Mucosa of descending colon (tissue), 3 donors: ENCODE measurements around the gene CNPY4. TPM values are rescaled to one million over a fixed set of nuclear protein-coding genes. Genes with fewer than 3 reads are reported as not detected.

Experiments used
- ATAC-seq: fragments of 200-7000 bp; cut with Tn5 transposase; one replicate; pipeline ENCODE4 v1.9.1; 2020; ENCODE audit warnings: mild to moderate bottlenecking, moderate library complexity
- DNase-seq, 3 donors: peaks; one replicate each; pipeline ENCODE4 v3.0.0-alpha.2; 2020
- H3K36me3 ChIP-seq: fragments of 200-600 bp; one replicate; pipeline ENCODE4 v1.8.0; 2021; ENCODE audit warnings: low read depth, mild to moderate bottlenecking
- H3K4me1 ChIP-seq: fragments of 200-600 bp; one replicate; pipeline ENCODE4 v1.8.0; 2021; ENCODE audit warnings: low read depth, mild to moderate bottlenecking
- H3K4me3 ChIP-seq: fragments of 200-600 bp; one replicate; pipeline ENCODE4 v1.8.0; 2021; ENCODE audit warnings: mild to moderate bottlenecking
- H3K9me3 ChIP-seq: fragments of 200-600 bp; one replicate; pipeline ENCODE4 v1.8.0; 2021; ENCODE audit warnings: mild to moderate bottlenecking
- intact Hi-C, 2 donors: fragments of 100-400 bp; cut with DNase I in 1 of 2; cut with micrococcal nuclease in 1 of 2; formaldehyde crosslinking; loops; one replicate each; pipeline versions ENCODE4 v1.11.0 to v1.11.1; 2022; cut with DNase I, micrococcal nuclease
- total RNA-seq, 3 donors: library from RNA; stranded (reverse); fragmentation: NEBNext Ultra II Directional in 2 of 3; extraction: Animal tissue kit (Norgen Biotek cat#: 25700) in 2 of 3; gene quantifications; one replicate each; pipeline versions ENCODE4 v1.2.1 to v1.2.4, GENCODE V29; 2021 to 2023
- TF ChIP-seq, protein P1 (sequence below): fragments of 200-600 bp; IDR thresholded peaks from one replicate; pipeline ENCODE4 v1.8.0; 2022; ENCODE audit warnings: antibody characterized with exemption, mild to moderate bottlenecking
- donor health status: DM: no; HTN: no; CAD: no; lungs with moderate emphysema.
- donor health status: DM: no; HTN: no; CAD: no.
- donor health status: DM: no; HTN: yes; CAD: no.

The CNPY4 gene
- total RNA-seq, 3 donors from 2014 or later, result 7.8 to 19.4 (median 8.6) TPM

DNA sequence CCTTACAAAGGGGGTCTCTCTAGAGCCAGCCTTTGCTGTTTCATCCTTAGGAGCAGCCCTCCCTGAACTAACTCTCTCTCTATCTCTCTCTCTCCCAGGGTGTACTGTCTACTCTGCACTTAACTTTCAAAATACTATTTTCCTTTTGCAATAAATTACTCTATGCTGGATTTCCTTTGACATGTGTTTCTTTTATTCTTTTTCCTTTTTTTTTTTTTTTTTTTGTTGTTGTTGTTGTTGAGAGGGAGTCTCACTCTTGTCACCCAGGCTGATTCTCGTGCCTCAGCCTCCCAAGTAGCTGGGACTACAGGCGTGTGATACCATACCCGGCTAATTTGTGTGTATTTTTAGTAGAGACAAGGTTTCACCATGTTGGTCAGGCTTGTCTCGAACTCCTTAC lies 36.5 kb upstream of the CNPY4 start:
- no peak for ATAC-seq
- TF ChIP-seq, protein P1, sequence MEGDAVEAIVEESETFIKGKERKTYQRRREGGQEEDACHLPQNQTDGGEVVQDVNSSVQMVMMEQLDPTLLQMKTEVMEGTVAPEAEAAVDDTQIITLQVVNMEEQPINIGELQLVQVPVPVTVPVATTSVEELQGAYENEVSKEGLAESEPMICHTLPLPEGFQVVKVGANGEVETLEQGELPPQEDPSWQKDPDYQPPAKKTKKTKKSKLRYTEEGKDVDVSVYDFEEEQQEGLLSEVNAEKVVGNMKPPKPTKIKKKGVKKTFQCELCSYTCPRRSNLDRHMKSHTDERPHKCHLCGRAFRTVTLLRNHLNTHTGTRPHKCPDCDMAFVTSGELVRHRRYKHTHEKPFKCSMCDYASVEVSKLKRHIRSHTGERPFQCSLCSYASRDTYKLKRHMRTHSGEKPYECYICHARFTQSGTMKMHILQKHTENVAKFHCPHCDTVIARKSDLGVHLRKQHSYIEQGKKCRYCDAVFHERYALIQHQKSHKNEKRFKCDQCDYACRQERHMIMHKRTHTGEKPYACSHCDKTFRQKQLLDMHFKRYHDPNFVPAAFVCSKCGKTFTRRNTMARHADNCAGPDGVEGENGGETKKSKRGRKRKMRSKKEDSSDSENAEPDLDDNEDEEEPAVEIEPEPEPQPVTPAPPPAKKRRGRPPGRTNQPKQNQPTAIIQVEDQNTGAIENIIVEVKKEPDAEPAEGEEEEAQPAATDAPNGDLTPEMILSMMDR, result no peak
- no peak overlapping the region for H3K4me3 ChIP-seq
- no peaks in the 10 kb centered on the region for H3K9me3 ChIP-seq
- no peaks in the 10 kb centered on the region for H3K36me3 ChIP-seq
- intact Hi-C loops, result no loop called here
- DNase-seq, result no peak
- peaks cover 40% of the 10 kb centered on the region for H3K4me1 ChIP-seq

DNA sequence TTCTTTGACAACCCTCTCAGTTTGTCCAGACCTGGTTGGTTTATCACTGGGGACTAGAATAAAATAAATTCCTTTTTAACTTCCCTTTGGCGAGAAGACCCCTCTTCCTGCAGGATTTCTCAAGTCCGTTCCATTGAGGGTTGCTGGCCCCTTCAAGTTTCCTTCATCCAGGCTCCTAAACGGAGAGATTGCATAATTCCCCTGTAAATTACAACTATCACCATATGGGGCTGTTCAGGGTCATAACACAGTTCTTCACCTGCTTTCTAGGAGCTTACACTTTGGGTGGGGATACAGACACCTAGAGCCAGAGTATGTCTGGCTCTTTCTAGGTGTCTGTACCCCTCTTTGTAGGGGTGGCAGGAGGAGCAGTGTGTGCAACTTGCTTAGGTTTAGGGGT lies 33.9 kb upstream of the CNPY4 start:
- ATAC-seq (no peak), DNase-seq (no peak)
- no peaks in the 10 kb centered on the region for H3K36me3 ChIP-seq
- peaks cover 20% of the 10 kb centered on the region for H3K4me1 ChIP-seq
- no peak overlapping the region for H3K4me3 ChIP-seq
- intact Hi-C loops, result no loop called here
- TF ChIP-seq, protein P1, result no peak
- H3K9me3 ChIP-seq, result no peaks in the 10 kb centered on the region

DNA sequence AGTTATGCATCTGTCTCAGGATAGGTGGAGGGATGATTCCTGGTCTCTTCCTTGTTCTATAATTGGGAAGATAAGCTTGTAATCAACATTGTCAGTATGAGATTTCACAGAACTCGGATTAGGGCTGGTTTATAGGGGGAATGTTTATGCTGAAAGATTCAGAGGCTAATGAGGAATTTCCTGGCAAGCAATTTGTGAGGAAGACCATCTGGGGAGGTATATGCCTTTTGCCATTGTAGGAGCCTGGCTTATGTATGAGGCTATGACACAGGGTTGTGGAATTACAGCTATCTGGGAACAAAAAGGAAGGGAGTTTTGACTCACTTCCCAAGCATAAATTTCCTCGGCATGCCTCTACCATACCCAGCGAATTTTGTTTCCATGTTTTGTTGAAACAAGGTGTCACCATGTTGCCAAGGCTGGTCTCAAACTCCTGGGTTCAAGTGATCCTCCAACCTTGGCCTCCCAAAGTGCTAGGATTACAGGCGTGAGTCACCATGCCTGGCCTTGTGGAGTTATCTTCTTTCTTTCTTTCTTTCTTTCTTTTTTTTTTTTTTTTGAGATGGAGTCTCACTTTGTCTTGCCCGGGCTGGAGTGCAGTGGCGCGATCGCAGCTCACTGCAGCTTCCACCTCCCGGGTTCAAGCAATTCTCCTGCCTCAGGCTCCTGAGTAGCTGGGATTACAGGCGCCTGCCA lies 32.2 kb upstream of the CNPY4 start:
- TF ChIP-seq, protein P1, result no peak
- no peaks in the 10 kb centered on the region for H3K9me3 ChIP-seq
- H3K4me3 ChIP-seq, result no peak overlapping the region
- peaks cover 7% of the 10 kb centered on the region for H3K36me3 ChIP-seq
- no peak for ATAC-seq
- H3K4me1 ChIP-seq, result peaks cover 12% of the 10 kb centered on the region
- DNase-seq, result no peak
- intact Hi-C loops, result no loop called here

DNA sequence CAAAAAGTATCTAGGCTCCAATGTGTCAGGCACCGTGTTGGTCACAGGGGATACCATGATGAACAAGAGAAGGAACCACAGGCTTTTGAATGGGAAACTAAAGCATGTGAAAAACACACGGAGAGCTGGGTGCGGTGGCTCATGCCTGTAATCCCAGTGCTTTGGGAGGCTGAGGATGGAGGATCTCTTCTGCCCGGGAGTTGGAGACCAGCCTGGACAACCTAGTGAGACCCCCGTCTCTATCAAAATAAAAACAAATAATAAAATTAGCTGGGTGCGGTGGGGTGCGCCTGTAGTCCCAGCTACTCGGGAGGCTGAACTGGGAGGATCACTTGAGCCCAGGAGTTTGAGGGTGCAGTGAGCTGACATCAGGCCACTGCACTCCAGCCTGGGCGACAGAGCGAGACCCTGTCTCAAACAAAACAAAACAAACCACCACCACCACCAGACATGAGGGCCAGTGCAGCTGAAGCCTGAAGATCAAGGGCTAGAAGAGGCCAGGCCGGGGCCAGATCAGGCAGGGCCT lies 31.3 kb upstream of the CNPY4 start:
- peaks cover 7% of the 10 kb centered on the region for H3K36me3 ChIP-seq
- H3K9me3 ChIP-seq, result no peaks in the 10 kb centered on the region
- intact Hi-C loops, result no loop called here
- H3K4me3 ChIP-seq, result no peak overlapping the region
- DNase-seq (no peak), ATAC-seq (no peak)
- peaks cover 6% of the 10 kb centered on the region for H3K4me1 ChIP-seq
- TF ChIP-seq, protein P1, result no peak

DNA sequence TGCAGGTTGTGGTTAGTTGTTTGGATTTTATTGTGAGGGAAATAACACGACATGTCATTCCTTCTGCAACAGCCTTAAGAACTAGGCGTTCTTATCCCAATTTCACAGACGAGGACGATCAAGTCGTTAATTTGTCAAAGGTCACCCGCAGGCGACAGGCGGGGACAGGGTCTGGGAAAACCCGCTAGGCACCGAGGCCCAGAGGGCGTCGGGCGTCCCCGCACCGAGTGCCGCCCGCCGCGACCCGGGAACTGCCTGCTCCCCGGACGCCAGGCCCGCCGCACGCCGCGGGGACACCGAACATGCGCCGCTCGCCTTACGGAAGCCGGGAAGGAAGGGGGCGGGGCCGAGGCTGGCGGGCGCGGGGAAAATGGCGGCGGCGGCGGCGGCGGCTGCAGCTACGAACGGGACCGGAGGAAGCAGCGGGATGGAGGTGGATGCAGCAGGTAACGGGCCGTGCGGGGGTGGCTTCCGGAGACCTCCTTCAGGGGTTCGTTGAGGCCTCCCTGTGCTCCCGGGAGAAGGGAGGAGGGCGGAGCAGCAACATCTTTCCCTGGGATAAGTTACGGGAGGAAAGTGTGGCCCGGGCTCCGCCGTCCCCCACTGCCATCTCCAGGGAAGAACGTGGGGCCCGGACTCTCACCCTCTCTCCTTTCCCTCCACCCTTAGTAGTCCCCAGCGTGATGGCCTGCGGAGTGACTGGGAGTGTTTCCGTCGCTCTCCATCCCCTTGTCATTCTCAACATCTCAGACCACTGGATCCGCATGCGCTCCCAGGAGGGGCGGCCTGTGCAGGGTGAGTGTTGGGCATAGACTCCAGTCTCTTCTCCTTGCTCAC lies 30.6 kb upstream of the CNPY4 start, which contains the start of gene COPS6:
COPS6 (plus strand) TSS at position 349 of the 837 bp plus-strand sequence; CDS start at position 371, 22 bp downstream.
- DNase-seq (peak; percentile 90 to 93 (median 93)), ATAC-seq (peak; percentile 94)
- H3K9me3 ChIP-seq, result no peaks in the 10 kb centered on the region
- peaks cover 6% of the 10 kb centered on the region for H3K4me1 ChIP-seq
- peaks cover 7% of the 10 kb centered on the region for H3K36me3 ChIP-seq
- TF ChIP-seq, protein P1, result no peak
- intact Hi-C loops, result no loop called here
- H3K4me3 ChIP-seq, result peak within 1 kb of the TSS; percentile 82
